ENCODE measurements around the gene NRXN2.

Gene NRXN2

GRCh38 chr11:64606796-64607380, 116.1 kb downstream of the NRXN2 start:
- no peak overlapping the region for H3K27ac ChIP-seq
- TF ChIP-seq, protein P1, sequence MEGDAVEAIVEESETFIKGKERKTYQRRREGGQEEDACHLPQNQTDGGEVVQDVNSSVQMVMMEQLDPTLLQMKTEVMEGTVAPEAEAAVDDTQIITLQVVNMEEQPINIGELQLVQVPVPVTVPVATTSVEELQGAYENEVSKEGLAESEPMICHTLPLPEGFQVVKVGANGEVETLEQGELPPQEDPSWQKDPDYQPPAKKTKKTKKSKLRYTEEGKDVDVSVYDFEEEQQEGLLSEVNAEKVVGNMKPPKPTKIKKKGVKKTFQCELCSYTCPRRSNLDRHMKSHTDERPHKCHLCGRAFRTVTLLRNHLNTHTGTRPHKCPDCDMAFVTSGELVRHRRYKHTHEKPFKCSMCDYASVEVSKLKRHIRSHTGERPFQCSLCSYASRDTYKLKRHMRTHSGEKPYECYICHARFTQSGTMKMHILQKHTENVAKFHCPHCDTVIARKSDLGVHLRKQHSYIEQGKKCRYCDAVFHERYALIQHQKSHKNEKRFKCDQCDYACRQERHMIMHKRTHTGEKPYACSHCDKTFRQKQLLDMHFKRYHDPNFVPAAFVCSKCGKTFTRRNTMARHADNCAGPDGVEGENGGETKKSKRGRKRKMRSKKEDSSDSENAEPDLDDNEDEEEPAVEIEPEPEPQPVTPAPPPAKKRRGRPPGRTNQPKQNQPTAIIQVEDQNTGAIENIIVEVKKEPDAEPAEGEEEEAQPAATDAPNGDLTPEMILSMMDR (conservative IDR thresholded peaks at IDR 0.05; ENCODE audit: low read depth) = no peak
- no peak for DNase-seq (ENCODE audit: low spot score)
- CTCF ChIA-PET = no interaction called here
- POLR2A ChIA-PET (ENCODE audit: low non-redundant PET) = no interaction called here

DNA sequence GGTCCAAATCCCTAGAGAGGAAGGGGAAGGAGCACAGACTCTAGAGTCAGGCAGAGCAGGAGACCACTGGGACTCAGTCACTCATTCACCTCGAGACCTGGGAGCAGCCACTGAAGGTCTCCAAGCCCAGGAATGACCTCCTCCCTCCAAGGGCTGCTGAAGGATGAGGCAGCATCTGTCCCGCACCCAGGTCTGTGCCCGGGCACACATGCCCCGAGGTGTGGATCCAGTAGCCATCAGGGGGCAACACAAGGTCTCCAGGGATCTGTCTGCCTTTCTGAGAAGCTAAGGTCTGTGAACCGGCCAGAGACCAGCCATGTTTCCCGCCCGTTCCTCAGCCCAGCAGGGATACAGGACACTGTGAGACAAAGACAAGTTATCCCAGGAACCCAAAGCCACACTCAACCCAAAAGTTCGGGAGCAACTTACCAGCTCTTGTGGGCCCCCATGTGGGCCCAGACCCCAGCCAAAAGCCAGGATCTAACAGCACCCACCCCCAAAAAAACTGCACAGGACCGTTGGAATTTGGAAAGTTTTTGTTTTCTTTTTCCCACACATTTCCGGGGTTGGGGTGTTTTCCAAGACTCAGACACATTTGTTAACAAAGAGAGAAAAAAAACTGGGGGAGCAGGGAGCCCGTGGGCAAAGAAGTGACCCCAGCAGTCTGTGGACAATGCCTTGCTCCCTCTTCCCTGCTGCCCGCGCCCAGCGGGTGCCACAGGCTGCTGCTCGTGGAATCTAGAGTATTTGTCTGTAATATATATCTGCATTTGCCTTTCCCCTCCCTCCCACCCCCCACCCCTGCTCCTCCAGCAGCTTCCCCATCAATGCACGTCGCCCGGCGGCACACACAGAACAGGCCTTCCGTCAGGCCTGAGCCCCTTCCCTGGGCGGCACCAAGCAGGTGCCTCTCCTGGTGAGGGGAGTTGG, 117.1 kb downstream of the NRXN2 start:
- TF ChIP-seq, protein P1 (conservative IDR thresholded peaks at IDR 0.05; ENCODE audit: low read depth) = no peak
- CTCF ChIA-PET = no interaction called here
- POLR2A ChIA-PET (ENCODE audit: low non-redundant PET) = no interaction called here

GRCh38 chr11:64605244-64605560, 117.8 kb downstream of the NRXN2 start:
- TF ChIP-seq, protein P1 (conservative IDR thresholded peaks at IDR 0.05; ENCODE audit: low read depth) = no peak
- no peak overlapping the region for H3K27ac ChIP-seq
- CTCF ChIA-PET = interaction anchor here (1.7 kb wide), 1 partner anchor 156 kb away, joined by 5 read pairs; no protein-coding TSS in a partner anchor
- POLR2A ChIA-PET (ENCODE audit: low non-redundant PET) = no interaction called here
- DNase-seq (ENCODE audit: low spot score) = no peak

More for the DNA sequence above, 117.1 kb downstream of the NRXN2 start:
- H3K27ac ChIP-seq = no peak overlapping the region
- no peak for DNase-seq (ENCODE audit: low spot score)

DNA sequence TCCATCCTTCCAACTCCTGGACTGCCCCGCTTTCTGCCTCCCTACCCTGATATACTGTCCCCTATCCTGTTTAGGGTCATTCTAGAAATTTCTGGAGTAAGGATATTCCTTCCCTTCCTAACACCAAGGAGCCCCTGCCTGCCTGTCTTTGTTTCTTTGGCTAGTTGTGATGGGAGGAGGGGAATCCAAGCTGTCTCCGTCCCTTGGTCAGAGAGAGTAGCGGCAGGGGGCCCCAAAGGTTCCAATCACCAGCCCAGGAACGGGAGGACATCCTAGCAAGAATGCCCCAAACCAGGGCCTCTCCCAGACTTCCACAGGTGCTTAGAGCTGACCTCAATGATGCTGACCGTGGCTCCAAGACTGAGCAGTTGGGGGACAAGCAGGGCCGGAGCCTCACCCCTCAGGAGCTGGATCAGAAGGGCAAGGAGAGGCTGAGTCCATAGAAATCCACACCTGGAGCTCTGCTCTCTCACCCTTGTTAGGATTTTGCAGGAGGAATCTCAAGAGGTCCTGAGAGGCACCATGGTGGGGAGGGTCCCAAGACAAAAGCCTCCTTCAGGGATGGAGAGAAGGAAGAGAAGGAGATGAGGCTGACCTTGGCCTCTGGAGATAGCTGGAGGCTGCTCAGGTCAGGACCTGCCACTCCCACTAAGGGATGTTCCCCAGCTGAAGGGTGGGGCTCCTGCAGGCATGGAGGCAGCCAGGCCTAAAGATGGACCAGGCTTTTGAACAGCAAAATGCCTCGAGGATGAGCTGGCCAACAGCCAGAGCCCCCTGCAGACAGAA, 118.3 kb downstream of the NRXN2 start:
- ChIA-PET POLR2A (ENCODE audit: low non-redundant PET) (no interaction called here), CTCF (interaction anchor here (0.6 to 1.7 kb wide), 3 partner anchors 34 to 155 kb away, joined by 3 to 5 read pairs (median 4); no protein-coding TSS in a partner anchor)
- TF ChIP-seq, protein P1 (conservative IDR thresholded peaks at IDR 0.05; ENCODE audit: low read depth) = no peak
- no peak for DNase-seq (ENCODE audit: low spot score)
- no peak overlapping the region for H3K27ac ChIP-seq

DNA sequence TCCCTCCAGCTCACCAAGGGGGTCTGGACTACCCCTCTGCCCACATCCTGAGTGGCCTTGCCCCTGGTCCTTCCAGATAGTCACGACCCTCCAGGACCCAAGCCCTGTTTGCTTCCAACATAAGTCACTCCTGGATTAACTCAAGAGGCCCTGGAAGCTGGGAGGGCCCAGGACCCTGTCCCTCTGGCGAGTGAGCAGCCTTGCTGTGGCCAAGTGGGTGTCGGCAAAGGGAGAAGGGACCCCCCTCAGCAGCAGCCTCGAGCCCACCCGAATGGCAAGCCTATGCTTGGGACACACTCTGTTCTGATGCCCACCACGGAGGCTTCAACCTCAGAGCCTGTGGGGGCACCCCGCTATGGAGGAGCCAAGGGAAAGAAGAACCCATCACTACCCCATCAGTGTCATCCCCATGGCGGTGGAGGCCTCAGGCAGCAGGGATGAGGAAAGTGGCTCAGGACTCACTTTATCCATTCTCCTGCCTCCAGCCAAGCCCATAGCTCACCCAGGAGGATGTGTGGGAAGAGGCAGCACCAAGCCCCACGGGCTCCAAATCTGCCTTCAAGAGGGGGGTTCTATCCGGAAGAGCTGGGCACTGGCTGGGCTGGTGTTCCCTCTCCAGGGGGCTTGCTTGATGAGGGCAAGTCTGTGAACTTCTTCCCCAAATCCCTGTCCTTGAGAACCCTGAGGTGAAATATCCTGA, 119.4 kb downstream of the NRXN2 start:
- H3K27ac ChIP-seq = no peak overlapping the region
- ChIA-PET CTCF (interaction anchor here (0.6 to 1.7 kb wide), 3 partner anchors 35 to 154 kb away, joined by 4 to 5 read pairs (median 4); no protein-coding TSS in a partner anchor), POLR2A (ENCODE audit: low non-redundant PET) (no interaction called here)
- TF ChIP-seq, protein P1 (conservative IDR thresholded peaks at IDR 0.05; ENCODE audit: low read depth) = no peak
- DNase-seq (ENCODE audit: low spot score) = no peak

All from RWPE1 (cell line).